Stimulated activated CD4-positive, alpha-beta T cell treated with anti-CD3 and anti-CD28 coated beads, Interleukin-12 subunit alpha, Interleukin-12 subunit beta, amount 100 ng/mL, for 48 hours (primary cell): Measurements from ENCODE around the gene FCHSD1.
A peak's percentile ranks its signal among the peaks of the same experiment; 100 is the strongest.

ENCODE experiments used
- DNase-seq, 3 donors: peaks; one replicate each; pipeline ENCODE4 v3.0.0-alpha.2; 2020; ENCODE audit warnings: low read depth in 2 of 3, low spot score in 1 of 3

Gene FCHSD1

GRCh38 chr5:141650851-141651727 lies at the start of gene FCHSD1:
TSS of gene FCHSD1 (minus strand) at chr5:141651418. CDS start at chr5:141651368, 50 bp downstream.
- peak; percentile 68 to 84 (median 77) for DNase-seq

DNA sequence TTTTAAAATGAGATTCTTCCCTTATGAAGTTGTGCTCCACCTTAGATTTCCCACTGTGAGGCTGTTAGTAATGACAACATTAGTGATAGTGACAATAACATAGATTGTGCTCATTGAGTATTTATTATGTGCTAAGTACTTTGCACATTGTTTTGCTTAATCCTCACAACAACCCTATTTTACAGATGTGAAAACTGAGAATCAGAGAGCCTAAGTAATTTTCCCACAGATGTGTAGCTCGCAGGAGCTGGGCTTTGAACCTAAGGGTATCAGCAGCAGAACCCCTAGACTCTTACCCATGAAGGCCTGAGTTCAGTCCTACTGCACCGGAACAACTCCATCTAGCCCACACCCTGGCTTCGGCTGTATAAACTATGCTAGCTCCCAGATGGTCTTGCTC lies 46.4 kb upstream of the FCHSD1 start:
- DNase-seq = no peak

DNA sequence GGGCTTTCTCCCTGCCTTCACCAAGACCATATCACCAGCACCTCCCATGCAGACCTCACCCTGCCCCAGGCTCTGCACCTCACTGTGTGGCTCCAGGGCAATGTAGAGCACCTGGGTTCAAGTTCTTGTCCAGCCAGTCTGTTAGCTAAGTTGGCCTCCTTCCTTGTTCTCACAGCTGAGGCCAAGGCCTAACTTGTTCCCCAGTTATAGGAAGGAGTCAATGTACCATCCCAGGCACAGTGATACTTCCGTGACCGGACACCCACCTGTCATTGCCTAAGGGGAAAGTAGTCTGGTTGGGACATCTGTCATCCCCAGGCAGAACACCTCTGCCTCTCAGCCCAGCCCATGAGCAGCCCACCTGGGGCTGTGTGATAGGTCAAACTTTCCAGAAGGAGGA lies 45.2 kb upstream of the FCHSD1 start:
- DNase-seq = no peak

- DNase-seq = no peak
Observed at GRCh38 chr5:141695627-141696215, 44.5 kb upstream of the FCHSD1 start.

DNA sequence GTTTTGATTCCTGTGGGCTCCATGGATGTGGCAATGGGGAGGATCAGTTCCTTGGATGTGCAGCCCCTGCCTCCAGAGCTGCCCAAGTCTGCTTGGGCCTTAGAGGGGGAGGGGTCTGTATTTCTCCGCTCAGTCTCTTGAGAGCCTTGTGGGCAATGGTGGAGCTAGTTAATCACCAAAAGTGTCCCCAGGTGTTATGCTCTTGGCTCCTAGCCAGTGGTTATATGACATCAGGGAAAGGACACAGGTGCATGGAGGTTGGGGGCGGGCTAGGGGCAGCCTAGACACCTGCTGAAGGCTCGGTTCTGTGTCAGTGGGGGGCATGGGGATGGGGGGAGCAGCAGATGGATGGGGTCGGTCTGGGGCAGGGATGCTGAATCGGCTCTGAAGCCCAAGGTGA lies 43.3 kb upstream of the FCHSD1 start:
- DNase-seq = no peak

DNA sequence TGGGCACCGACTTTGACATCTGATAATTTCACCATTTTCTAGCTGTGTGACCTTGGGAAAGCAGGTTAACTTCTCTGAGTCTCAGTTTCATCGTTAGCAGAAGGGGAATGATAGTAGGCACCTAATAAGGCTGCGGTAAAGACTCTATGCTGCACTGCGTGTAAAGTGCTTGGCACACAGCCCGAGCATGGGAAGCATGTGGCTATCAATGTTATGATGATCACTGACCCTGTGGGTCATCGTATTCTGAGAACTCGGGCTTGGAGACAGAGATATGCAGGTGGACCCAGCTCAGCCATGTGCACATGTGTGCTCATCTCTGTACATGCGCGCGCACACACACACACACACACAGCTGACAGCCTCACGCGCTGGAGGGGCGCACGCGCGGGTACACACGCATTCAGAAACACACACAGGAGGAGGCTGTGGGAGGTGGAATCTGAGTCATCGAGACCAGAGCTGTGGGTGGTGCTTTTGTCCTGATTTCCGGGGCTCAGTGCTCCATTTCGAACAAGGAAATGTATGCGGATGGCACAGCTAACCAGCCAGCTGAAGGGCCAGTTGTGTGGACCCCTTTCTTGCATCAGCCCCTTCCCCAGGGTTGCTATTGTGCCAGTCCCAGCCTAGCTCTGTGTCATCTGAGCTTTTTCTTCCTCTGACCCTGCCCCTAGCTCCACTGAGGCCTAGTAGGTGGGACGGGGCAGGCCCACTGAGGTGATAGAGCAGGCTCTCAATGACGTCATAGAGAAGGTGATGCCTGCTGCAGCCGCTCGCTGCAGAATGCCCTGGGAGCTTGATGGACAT lies 41.9 kb upstream of the FCHSD1 start:
- DNase-seq = peak; percentile 67 to 73 (median 68)

DNA sequence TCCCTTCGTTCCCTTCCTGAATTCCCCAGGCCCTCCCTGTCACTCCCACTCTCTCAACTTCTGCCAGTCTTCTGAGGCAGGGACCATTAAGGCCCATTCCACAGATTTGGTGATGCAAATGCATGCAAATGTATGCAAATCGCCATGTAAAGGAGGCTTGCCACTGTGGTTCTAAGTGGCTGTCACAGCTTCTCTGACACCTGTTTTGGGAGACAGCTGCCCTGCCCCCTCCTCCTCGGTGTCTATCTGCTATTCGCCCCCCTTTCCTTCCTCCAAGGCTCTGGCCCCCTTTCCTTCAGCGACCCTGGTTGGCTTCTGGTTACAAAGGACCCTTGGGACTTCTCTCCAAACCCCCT lies 41.3 kb upstream of the FCHSD1 start:
- DNase-seq = no peak

DNA sequence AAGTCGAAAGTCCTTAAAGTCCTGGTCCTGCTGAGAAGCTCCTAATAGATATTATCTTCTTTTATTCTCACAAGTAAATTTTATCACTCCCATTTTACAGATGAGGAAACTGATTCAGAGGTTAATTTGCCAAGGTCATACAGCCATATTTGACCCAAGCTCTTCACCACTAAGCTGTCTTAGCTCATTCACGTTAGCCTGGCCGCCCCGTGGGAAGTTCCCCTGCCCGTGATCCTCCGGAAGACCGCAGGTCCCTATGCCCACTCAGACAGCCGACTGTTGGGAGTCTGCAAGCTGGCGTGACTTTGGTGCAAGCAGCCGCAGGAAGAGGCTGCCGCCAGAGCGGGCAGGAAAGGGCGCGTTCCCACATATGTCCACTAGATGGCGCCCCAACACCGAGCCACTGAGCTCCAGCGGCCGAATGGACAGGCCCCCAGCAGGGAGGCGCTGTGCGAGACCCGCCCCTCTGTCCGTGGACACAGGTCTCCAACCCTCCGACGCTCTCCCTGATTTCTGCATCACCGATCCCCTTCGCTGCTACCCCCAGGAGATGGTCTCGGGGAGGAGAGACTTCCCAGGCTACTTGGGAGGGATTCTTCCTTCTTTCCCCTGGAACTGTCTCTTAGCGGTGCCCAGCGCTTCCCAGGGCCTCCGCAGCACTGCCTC lies 40.8 kb upstream of the FCHSD1 start:
- DNase-seq = peak; percentile 79 to 97 (median 82)

DNA sequence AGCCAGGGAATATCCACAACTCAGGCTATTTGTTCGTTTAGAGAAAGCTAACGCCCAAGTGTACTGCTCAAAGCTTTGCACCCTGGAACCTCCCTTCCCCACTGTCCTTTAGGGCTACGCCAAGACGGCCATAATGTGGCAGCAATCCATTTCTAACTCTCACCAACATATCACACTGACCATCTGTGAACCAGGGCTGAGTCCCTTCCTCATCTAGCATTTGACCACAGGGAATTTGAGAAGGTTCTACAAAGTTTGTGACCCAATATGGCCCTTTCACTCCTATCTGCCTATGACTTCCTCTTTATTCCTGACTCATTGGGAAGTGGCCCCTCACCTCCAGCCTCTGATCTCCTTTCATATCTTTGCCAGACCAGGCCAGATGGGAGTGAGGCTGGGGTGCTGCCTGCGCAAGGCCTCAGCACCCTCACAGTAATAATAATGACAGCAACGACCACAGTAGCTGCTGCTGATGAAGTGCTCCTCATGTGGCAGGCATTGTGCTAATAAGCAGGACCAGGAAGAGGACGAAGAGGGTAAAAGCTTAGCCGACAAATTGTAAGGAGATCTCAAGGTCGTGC lies 40.2 kb upstream of the FCHSD1 start:
- DNase-seq = no peak

DNA sequence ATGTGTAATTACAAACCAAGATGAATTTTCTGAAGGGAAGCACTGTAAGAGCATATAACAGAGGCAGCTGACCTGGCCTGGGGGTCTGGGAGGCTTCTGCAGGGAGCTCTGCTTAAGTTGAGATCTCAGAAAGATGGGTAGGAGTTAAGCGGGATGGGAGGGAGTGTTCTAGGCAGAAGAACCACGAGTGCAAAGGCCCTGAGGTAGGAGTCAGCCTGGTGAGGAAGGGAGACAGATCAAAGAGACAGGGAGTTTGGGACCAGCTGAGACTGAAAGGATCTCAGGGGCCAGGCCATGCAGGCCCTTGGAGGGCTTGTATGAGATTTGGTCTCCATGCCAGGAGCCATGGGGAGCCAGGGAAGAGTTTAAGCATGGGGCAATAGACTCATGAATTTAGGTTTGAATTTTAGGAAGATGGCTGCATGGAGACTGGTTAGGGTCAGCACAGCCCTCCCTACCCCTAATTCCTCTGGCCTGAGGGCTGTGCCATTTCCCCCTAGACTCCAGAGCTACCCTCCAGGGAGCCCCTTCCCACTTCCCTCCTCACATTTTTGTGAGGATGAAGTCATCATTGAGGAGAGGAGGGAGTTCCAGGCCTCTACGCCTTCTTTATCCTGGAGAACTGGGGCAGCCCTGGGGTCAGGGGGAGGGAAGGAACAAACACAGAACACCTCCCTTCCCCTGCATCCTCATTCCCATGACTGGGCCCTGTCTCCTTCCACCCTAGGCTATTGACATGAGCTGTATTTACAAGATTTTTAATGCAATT lies 35.6 kb upstream of the FCHSD1 start:
- DNase-seq = no peak

DNA sequence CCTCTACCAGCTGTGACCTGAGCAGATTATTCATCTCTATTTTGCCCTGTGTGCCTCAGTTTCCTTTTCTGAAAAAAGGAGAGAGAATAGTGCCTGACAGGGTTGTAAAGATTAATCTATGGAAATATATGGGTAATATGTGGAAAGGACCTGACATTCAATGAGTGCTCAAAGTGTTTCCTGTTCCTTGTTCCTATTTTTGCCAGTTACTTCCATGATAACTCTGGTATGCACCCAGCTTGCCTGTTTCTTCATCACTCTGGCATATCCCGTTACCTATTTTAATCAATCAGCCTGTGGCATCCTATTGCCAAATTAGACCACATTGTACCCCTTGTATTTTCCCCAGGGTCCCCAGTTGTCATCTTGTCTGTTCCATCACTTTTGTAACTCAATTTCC lies 34.4 kb upstream of the FCHSD1 start:
- DNase-seq = no peak

DNA sequence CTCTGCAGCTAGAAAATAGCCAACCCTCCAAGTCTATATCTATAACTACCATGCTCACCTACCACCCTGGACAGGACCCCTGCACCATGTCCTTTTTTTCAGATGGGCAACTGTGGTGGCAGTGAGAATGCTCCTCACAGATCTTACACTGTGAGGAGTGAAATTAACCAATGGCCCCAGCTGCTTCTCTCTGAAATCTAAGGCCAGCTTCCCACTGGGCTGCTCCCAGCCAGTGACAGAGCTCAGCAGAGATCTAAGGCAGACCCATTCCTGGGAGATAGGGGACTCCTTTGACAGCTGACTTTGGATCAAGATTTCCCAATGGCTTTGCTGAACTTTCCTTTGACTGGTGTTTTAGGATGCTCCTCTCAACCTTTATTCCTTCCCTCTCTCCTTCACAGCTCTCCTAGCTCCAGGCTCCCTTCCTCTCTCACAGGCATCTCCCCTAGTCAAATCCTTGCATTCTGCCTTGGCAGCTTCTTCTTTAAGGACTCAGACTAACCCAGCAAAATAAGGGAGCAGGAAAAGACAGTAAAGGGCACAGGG lies 32.5 kb upstream of the FCHSD1 start:
- DNase-seq = no peak

DNA sequence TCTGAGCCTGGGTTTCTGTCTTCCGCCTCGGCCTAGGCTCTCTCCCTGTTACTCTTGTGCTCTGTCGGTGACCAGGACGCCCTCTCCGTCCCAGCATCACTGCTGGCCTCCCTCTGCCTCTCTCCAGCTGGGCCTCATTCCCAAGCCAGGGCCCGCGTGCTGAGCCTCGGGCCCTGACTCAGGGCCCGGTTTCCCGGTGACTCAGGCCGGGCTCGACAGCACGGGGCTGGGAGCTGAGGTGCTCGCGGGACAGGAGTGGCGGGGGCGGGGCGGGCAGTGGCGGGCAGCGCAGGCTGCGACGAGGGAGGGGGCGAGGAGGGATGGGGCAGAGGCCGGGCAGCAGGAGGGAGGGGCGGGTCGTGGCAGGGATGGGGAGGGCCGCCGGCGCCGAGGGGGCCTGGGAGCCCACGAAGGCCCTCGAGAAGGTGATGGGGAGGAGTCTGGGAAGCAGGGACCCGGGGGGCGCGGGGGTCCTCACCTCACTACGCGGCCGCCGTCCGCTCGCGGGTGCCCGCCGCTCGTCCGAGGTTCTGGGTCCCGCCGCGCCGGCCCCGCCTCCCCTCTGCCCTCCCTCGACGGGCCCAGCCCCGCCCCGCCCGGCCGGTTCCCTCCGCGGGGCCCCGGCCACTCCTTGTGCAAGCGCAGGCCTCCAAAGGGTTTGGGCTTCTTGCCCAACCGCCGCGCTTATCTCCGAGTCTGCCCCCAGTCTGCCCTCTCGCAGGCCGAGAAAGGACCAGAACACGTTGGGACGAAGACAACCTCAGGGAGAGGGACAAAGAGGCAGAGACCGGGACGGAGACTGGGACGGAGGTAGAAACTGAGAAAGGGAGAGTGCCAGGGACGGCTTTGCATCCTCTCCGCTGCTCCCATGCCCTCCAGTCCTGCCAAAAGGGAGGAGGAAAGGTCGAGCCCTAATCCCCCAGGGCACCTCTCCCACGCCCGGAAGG lies 30.8 kb upstream of the FCHSD1 start, which contains the start of gene ARAP3:
Gene ARAP3, minus strand, starts transcription at position 536 of the 947 bp plus-strand sequence. CDS start 1,744 bp downstream, outside the sequence.
- peak in 1 of 3 donors; percentile 40 for DNase-seq

DNA sequence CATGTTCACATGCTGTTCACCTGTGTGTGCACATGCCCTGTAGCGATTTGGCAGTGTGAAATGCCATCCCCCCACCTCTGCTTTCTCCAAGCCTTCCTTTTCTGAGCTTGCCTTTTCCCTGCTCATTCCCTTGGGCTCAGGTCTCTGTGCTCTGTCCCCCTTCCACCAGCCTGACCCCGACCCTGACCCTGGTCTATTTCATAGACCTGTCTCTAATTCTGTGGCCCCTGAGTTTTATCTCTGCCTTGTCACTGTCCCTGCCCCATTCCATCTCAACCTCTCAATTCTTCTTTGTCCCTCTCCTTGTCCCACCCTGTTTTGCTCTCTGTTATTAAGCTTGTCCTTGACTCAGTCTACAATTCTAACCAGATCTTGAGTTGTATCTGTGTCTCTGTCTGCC lies 30.1 kb upstream of the FCHSD1 start:
- DNase-seq = no peak

GRCh38 chr5:141680751-141681201 lies 29.6 kb upstream of the FCHSD1 start:
- DNase-seq = no peak

GRCh38 chr5:141680178-141680577 lies 29.0 kb upstream of the FCHSD1 start:
- DNase-seq = no peak

GRCh38 chr5:141677415-141677814 lies 26.2 kb upstream of the FCHSD1 start:
- DNase-seq = no peak

DNA sequence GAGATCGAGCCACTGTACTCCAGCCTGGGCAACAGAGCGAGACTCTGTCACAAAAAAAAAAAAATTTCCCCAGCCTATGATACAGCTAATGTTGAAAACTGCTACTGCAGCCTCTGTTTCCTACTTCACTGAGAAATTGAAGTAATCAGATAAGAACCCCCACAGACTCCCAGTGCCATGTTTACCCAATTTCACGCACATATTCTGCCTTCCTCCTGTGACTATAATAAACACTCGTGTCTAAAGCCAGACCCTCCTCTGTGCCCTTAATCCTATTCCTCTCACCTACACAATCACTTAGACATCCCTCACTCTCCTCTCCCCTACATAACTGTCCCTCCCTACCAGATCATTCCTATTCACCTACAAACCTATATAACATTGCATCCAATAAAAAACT lies 24.5 kb upstream of the FCHSD1 start:
- DNase-seq = no peak

- DNase-seq = no peak
Observed at GRCh38 chr5:141674747-141675146, 23.5 kb upstream of the FCHSD1 start.
